GM12878 (cell line): ENCODE measurements around the gene KCNA4. TPM values are rescaled to one million over a fixed set of nuclear protein-coding genes. Genes with fewer than 3 reads are reported as not detected.

Experiments
- ATAC-seq: fragments of 200-7000 bp; cut with Tn5 transposase; 3 replicates; pipeline ENCODE4 v1.9.1; 2020; ENCODE audit warnings: mild to moderate bottlenecking, moderate library complexity
- BruUV-seq: library from RNA; stranded (reverse); fragments of 400-500 nt; replicated peaks from 2 replicates; lab custom pipeline; 2021; lab: Mats Ljungman, UMichigan
- CTCF ChIA-PET: fragments of 300-600 bp; sonication (Branson Sonifier 250); formaldehyde crosslinking; extraction: SDS; loops from one replicate; lab custom pipeline; 2021; ENCODE audit warnings: inconsistent platforms; lab: Yijun Ruan, JAX
- POLR2A ChIA-PET: fragments of 350-600 bp; formaldehyde crosslinking; extraction: SDS; loops from one replicate; lab custom pipeline; 2021; ENCODE audit warnings: inconsistent platforms; lab: Charles Lee
- RAD21 ChIA-PET: fragments of 300-600 bp; sonication (Branson Sonifier 250); formaldehyde crosslinking; loops from one replicate; lab custom pipeline; 2023; ENCODE audit warnings: antibody characterized with exemption; ENCODE audit not compliant: unreplicated experiment; lab: Charles Lee
- SMC1A ChIA-PET: fragments of 300-600 bp; sonication (Branson Sonifier 250); formaldehyde crosslinking; loops from one replicate; lab custom pipeline; 2023; ENCODE audit not compliant: unreplicated experiment, uncharacterized antibody; lab: Charles Lee
- DNase-seq: peaks from one replicate; pipeline ENCODE4 v3.0.0-alpha.2; 2011; ENCODE audit warnings: low read depth, low spot score
- FAIRE-seq: peaks from 3 replicates; lab custom pipeline; 2011; peaks lifted over from hg19 to GRCh38; lab: Jason Lieb, UNC
- H2AFZ ChIP-seq: 2 replicates; pipeline ENCODE4 v1.6.0; 2011; ENCODE audit warnings: low read depth, low read length, control low read depth; ENCODE audit not compliant: control insufficient read depth
- H3K27ac ChIP-seq: 2 replicates; pipeline ENCODE4 v1.5.1; 2011; ENCODE audit warnings: control low read depth; ENCODE audit not compliant: control insufficient read depth, insufficient read depth
- H3K27me3 ChIP-seq, 2 experiments: replicated peaks in 1 of 2; 2 replicates each; pipeline versions ENCODE4 v1.6.0 to v1.6.1; 2011; ENCODE audit warnings: low read length in 1 of 2; ENCODE audit not compliant: control insufficient read depth in 2 of 2, insufficient read depth in 2 of 2
- H3K36me3 ChIP-seq, 2 experiments: 2 replicates each; pipeline ENCODE4 v1.5.1; 2011; ENCODE audit warnings: low read length in 1 of 2; ENCODE audit not compliant: control insufficient read depth in 2 of 2, insufficient read depth in 2 of 2
- H3K4me1 ChIP-seq: 2 replicates; pipeline ENCODE4 v1.6.1; 2011; ENCODE audit warnings: mild to moderate bottlenecking, low read length, moderate library complexity, mixed read lengths; ENCODE audit not compliant: control insufficient read depth, insufficient read depth
- H3K4me2 ChIP-seq: 2 replicates; pipeline ENCODE4 v1.6.0; 2011; ENCODE audit warnings: control low read depth; ENCODE audit not compliant: control insufficient read depth, insufficient read depth
- H3K4me3 ChIP-seq: fragments of 200-600 bp; sonication (generic); 2 replicates; pipeline ENCODE4 v1.5.1; 2016
- H3K79me2 ChIP-seq: 2 replicates; pipeline ENCODE4 v1.6.0; 2011; ENCODE audit warnings: low read length; ENCODE audit not compliant: control insufficient read depth, insufficient read depth
- H3K9ac ChIP-seq: 2 replicates; pipeline ENCODE4 v1.8.0; 2011; ENCODE audit warnings: low read length, control low read depth, mixed read lengths; ENCODE audit not compliant: control insufficient read depth, insufficient read depth
- H3K9me3 ChIP-seq: replicated peaks from 3 replicates; pipeline ENCODE4 v1.5.1; 2011; ENCODE audit warnings: mild to moderate bottlenecking, low read length; ENCODE audit not compliant: control insufficient read depth, insufficient read depth
- H4K20me1 ChIP-seq: 2 replicates; pipeline ENCODE4 v1.6.0; 2011; ENCODE audit not compliant: control insufficient read depth, insufficient read depth
- BRCA1 ChIP-seq: IDR thresholded peaks from 2 replicates; pipeline ENCODE4 v1.6.1; 2011; ENCODE audit warnings: low read depth, low read length, improper control_type of control experiment
- CBX3 ChIP-seq: fragments of 200-600 bp; sonication (generic); IDR thresholded peaks from 2 replicates; pipeline ENCODE4 v1.6.1; 2016; ENCODE audit warnings: low read depth, borderline replicate concordance
- KAT2A ChIP-seq: conservative IDR thresholded peaks from 2 replicates; pipeline ENCODE4 v1.6.1; 2011; ENCODE audit warnings: low read depth, low read length; ENCODE audit not compliant: control insufficient read depth
- RUNX3 ChIP-seq: IDR thresholded peaks from 2 replicates; pipeline ENCODE4 v1.6.1; 2012; ENCODE audit warnings: low read length, inconsistent platforms
- SREBF1 ChIP-seq: IDR thresholded peaks from 2 replicates; pipeline ENCODE4 v1.6.1; 2012; ENCODE audit warnings: mild to moderate bottlenecking, low read length
- ZNF622 ChIP-seq: fragments of 450-650 bp; IDR thresholded peaks from 2 replicates; pipeline ENCODE4 v1.6.1; 2017; ENCODE audit warnings: mild to moderate bottlenecking, inconsistent platforms
- WGBS: methylation state at CpG from one replicate; pipeline ENCODE4 v1.1.6; 2016; ENCODE audit warnings: low lambda C conversion rate; ENCODE audit not compliant: insufficient replicate concordance, insufficient coverage; ENCODE audit errors: missing lambda C conversion rate; 5-methylcytosine and 5-hydroxymethylcytosine counted together
- in situ Hi-C: fragments of 300-500 bp; cut with MboI; formaldehyde crosslinking; loops from 9 replicates; pipeline ENCODE4 v1.14.3; 2018; ENCODE audit warnings: mixed read lengths
- intact Hi-C: fragments of 100-400 bp; cut with micrococcal nuclease; formaldehyde crosslinking; loops from one replicate; pipeline ENCODE4 v1.14.2; 2022; ENCODE audit not compliant: unreplicated experiment
- polyA plus RNA-seq, 11 experiments: library from polyadenylated mRNA; depleted of rRNA in 4 of 11; unstranded in 6 of 11; stranded (reverse) in 5 of 11; fragments of >200 nt; fragmentation: Nextera tagmentation in 4 of 11; fragmentation: Illumina TruSeq in 1 of 11; extraction: Ambion mirVana in 4 of 11; extraction: Trizol in 1 of 11; gene quantifications; 1 replicate in 1 of 11; 2 replicates in 10 of 11; pipeline versions ENCODE4 v1.2.1 to v1.2.3, GENCODE V29; 2011 to 2016; ENCODE audit warnings: inconsistent platforms in 2 of 11, missing spikeins in 2 of 11, low read depth in 1 of 11
- total RNA-seq, 4 experiments: library from RNA; depleted of rRNA in 3 of 4; stranded (reverse); fragments of >200 nt in 3 of 4; fragmentation: Illumina TruSeq in 1 of 4; extraction: Trizol in 1 of 4; gene quantifications; 2 replicates each; pipeline versions ENCODE4 v1.2.1 to v1.2.3, GENCODE V29; 2013 to 2021
- TF ChIP-seq, protein P1 (sequence below): IDR thresholded peaks from 2 replicates; pipeline ENCODE4 v1.6.1; 2011; ENCODE audit warnings: borderline replicate concordance, low read depth, mild to moderate bottlenecking, moderate library complexity, low read length; ENCODE audit not compliant: insufficient read depth, poor library complexity, severe bottlenecking
- TF ChIP-seq, protein P2 (sequence below): fragments of 450-650 bp; IDR thresholded peaks from 2 replicates; pipeline ENCODE4 v1.6.1; 2016; ENCODE audit warnings: mild to moderate bottlenecking, moderate library complexity, borderline replicate concordance
- TF ChIP-seq, protein P3 (sequence below): IDR thresholded peaks from 2 replicates; pipeline ENCODE4 v1.6.1; 2012; ENCODE audit warnings: low read length, inconsistent platforms

Gene KCNA4
- total and polyA plus RNA-seq, 10 of the 15 experiments (the other 5 are each of a cell fraction or from before 2014, with no cell fraction given) = not detected

DNA sequence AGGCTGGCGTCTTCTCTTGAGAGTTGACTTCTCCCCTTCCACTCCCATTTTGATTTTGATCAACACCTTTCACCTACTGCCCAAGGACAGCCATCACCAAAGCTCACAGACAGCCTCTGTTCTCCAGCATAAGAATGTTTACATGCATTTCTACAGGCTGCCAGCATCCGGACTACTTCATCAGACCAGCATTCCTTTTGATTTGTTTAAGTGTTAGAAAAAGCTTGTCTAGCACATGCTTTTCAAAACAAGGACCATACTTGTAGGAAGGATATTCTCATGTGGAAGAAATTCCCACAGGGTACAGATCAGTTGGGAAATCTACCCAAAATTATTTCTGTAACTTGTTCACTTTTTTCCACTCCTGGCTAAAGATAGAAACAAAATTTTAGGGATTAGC is 6.2 kb upstream of the KCNA4 start:
- no peak for FAIRE-seq
- no peak overlapping the region for H3K9ac ChIP-seq
- POLR2A ChIA-PET = no interaction called here
- BruUV-seq = no TSS peak
- RAD21 ChIA-PET = no interaction called here
- H2AFZ ChIP-seq = no peak overlapping the region
- SMC1A ChIA-PET = no interaction called here
- 27% methylated on average over 2 of the region's 2 CpGs for WGBS
- no peaks in the 10 kb centered on the region for H3K36me3 ChIP-seq
- H3K27ac ChIP-seq = no peak overlapping the region
- H3K4me2 ChIP-seq = no peak overlapping the region
- H4K20me1 ChIP-seq = no peaks in the 10 kb centered on the region
- intact Hi-C loops = no loop called here
- no peaks in the 10 kb centered on the region for H3K4me1 ChIP-seq
- TF ChIP-seq, protein P1, sequence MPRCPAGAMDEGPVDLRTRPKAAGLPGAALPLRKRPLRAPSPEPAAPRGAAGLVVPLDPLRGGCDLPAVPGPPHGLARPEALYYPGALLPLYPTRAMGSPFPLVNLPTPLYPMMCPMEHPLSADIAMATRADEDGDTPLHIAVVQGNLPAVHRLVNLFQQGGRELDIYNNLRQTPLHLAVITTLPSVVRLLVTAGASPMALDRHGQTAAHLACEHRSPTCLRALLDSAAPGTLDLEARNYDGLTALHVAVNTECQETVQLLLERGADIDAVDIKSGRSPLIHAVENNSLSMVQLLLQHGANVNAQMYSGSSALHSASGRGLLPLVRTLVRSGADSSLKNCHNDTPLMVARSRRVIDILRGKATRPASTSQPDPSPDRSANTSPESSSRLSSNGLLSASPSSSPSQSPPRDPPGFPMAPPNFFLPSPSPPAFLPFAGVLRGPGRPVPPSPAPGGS = no peak
- TF ChIP-seq KAT2A = no peak
- no peak for TF ChIP-seq RUNX3
- TF ChIP-seq BRCA1 = no peak
- TF ChIP-seq SREBF1 = no peak
- DNase-seq = no peak
- no peak for ATAC-seq
- peaks cover 0 to 1% of the 10 kb centered on the region in 2 experiments; a peak in 1 of 4 replicates for H3K27me3 ChIP-seq
- no peaks in the 10 kb centered on the region for H3K9me3 ChIP-seq
- no peaks in the 10 kb centered on the region for H3K79me2 ChIP-seq
- in situ Hi-C loops = no loop called here
- CTCF ChIA-PET = no interaction called here
- H3K4me3 ChIP-seq = no peak overlapping the region

- ChIA-PET CTCF (interaction anchor here (0.9 to 1.8 kb wide), 2 partner anchors 124 to 296 kb away, joined by 4 to 5 read pairs; no protein-coding TSS in a partner anchor), RAD21 (no interaction called here)
- WGBS = 35% methylated on average over 3 of the region's 3 CpGs
- TF ChIP-seq CBX3 = no peak
- TF ChIP-seq, protein P2, sequence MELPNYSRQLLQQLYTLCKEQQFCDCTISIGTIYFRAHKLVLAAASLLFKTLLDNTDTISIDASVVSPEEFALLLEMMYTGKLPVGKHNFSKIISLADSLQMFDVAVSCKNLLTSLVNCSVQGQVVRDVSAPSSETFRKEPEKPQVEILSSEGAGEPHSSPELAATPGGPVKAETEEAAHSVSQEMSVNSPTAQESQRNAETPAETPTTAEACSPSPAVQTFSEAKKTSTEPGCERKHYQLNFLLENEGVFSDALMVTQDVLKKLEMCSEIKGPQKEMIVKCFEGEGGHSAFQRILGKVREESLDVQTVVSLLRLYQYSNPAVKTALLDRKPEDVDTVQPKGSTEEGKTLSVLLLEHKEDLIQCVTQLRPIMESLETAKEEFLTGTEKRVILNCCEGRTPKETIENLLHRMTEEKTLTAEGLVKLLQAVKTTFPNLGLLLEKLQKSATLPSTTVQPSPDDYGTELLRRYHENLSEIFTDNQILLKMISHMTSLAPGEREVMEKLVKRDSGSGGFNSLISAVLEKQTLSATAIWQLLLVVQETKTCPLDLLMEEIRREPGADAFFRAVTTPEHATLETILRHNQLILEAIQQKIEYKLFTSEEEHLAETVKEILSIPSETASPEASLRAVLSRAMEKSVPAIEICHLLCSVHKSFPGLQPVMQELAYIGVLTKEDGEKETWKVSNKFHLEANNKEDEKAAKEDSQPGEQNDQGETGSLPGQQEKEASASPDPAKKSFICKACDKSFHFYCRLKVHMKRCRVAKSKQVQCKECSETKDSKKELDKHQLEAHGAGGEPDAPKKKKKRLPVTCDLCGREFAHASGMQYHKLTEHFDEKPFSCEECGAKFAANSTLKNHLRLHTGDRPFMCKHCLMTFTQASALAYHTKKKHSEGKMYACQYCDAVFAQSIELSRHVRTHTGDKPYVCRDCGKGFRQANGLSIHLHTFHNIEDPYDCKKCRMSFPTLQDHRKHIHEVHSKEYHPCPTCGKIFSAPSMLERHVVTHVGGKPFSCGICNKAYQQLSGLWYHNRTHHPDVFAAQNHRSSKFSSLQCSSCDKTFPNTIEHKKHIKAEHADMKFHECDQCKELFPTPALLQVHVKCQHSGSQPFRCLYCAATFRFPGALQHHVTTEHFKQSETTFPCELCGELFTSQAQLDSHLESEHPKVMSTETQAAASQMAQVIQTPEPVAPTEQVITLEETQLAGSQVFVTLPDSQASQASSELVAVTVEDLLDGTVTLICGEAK = no peak
- TF ChIP-seq, protein P3, sequence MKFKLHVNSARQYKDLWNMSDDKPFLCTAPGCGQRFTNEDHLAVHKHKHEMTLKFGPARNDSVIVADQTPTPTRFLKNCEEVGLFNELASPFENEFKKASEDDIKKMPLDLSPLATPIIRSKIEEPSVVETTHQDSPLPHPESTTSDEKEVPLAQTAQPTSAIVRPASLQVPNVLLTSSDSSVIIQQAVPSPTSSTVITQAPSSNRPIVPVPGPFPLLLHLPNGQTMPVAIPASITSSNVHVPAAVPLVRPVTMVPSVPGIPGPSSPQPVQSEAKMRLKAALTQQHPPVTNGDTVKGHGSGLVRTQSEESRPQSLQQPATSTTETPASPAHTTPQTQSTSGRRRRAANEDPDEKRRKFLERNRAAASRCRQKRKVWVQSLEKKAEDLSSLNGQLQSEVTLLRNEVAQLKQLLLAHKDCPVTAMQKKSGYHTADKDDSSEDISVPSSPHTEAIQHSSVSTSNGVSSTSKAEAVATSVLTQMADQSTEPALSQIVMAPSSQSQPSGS = no peak
- TF ChIP-seq ZNF622 = no peak
Measured at GRCh38 chr11:30019481-30019880, 2.7 kb upstream of the KCNA4 start.

More at GRCh38 chr11:30019481-30019880, 2.7 kb upstream of the KCNA4 start:
- Histone ChIP-seq H3K4me3 (no peak overlapping the region), H3K9ac (no peak overlapping the region), H3K79me2 (no peaks in the 10 kb centered on the region), H3K36me3 (no peaks in the 10 kb centered on the region), H2AFZ (no peak overlapping the region), H4K20me1 (no peaks in the 10 kb centered on the region), H3K4me1 (no peaks in the 10 kb centered on the region), H3K27me3 (peaks cover 0 to 2% of the 10 kb centered on the region in 2 experiments; a peak in 2 of 4 replicates), H3K27ac (no peak overlapping the region), H3K9me3 (no peaks in the 10 kb centered on the region; the same call in 2 of the 3 replicates), H3K4me2 (no peak overlapping the region)
- intact Hi-C loops (no loop called here), in situ Hi-C loops (no loop called here)
- POLR2A ChIA-PET = no interaction called here
- SMC1A ChIA-PET = no interaction called here
- FAIRE-seq (no peak), DNase-seq (no peak), ATAC-seq (no peak)
- BruUV-seq = no TSS peak
